HFFc6 (cell line): ENCODE measurements around the gene CREB3L2. TPM values are rescaled to one million over a fixed set of nuclear protein-coding genes. Genes with fewer than 3 reads are reported as not detected.

Source experiments
- DNase-seq: peaks from one replicate; pipeline ENCODE4 v3.0.0-alpha.2; 2018
- H3K27ac Mint-ChIP-seq: 2 replicates; pipeline ENCODE4 v1.8.0; 2020; ENCODE audit warnings: mild to moderate bottlenecking, mixed read lengths
- H3K27me3 Mint-ChIP-seq: 2 replicates; pipeline ENCODE4 v1.8.0; 2021; ENCODE audit warnings: mild to moderate bottlenecking, moderate library complexity, mixed read lengths; ENCODE audit not compliant: insufficient read depth
- H3K36me3 Mint-ChIP-seq: 2 replicates; pipeline ENCODE4 v1.8.0; 2021; ENCODE audit warnings: low read depth, mixed read lengths
- H3K4me1 Mint-ChIP-seq: 2 replicates; pipeline ENCODE4 v1.8.0; 2020; ENCODE audit warnings: low read depth, mixed read lengths
- H3K4me3 Mint-ChIP-seq: 2 replicates; pipeline ENCODE4 v1.8.0; 2020; ENCODE audit warnings: mild to moderate bottlenecking, moderate library complexity, mixed read lengths
- H3K9me3 Mint-ChIP-seq: 2 replicates; pipeline ENCODE4 v1.8.0; 2020; ENCODE audit warnings: mild to moderate bottlenecking, mixed read lengths
- total RNA-seq, 6 experiments: library from RNA; stranded (reverse); fragmentation: NEBNext Ultra II Directional; extraction: Animal tissue kit (Norgen Biotek cat#: 25700); gene quantifications; 2 replicates in 1 of 6; 3 replicates in 5 of 6; pipeline ENCODE4 v1.2.3, GENCODE V29; 2021
- TF ChIP-seq, protein P1 (sequence below): fragments of 200-600 bp; sonication (generic); IDR thresholded peaks from 2 replicates; pipeline ENCODE4 v1.5.0; 2021; ENCODE audit warnings: antibody characterized with exemption, mild to moderate bottlenecking

Gene CREB3L2
- total RNA-seq, 6 experiments from 2014 or later = 112 to 139 (median 123) TPM

DNA sequence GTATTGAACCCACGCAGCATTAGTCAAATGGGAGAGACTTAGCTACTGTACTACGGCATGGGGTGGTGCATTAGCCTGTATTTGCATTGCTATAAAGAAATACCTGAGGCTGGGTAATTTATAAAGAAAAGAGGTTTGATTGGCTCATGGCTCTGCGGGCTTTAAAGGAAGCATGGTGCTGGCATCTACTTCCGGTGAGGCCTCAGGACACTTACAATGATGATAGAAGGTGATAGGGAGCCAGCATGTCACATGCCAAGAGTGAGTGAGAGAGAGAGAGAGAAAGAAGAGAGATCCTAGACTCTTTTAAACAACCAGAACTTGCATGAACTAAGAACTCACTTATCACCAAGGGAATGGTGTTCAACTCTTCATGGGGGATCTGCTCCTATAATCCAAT is 27.2 kb upstream of the CREB3L2 start:
- H3K9me3 Mint-ChIP-seq = no peaks in the 10 kb centered on the region
- H3K27ac Mint-ChIP-seq = no peak overlapping the region
- H3K36me3 Mint-ChIP-seq = no peaks in the 10 kb centered on the region
- DNase-seq = no peak
- no peak overlapping the region for H3K4me3 Mint-ChIP-seq
- TF ChIP-seq, protein P1, sequence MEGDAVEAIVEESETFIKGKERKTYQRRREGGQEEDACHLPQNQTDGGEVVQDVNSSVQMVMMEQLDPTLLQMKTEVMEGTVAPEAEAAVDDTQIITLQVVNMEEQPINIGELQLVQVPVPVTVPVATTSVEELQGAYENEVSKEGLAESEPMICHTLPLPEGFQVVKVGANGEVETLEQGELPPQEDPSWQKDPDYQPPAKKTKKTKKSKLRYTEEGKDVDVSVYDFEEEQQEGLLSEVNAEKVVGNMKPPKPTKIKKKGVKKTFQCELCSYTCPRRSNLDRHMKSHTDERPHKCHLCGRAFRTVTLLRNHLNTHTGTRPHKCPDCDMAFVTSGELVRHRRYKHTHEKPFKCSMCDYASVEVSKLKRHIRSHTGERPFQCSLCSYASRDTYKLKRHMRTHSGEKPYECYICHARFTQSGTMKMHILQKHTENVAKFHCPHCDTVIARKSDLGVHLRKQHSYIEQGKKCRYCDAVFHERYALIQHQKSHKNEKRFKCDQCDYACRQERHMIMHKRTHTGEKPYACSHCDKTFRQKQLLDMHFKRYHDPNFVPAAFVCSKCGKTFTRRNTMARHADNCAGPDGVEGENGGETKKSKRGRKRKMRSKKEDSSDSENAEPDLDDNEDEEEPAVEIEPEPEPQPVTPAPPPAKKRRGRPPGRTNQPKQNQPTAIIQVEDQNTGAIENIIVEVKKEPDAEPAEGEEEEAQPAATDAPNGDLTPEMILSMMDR = no peak
- peaks cover 2% of the 10 kb centered on the region for H3K27me3 Mint-ChIP-seq
- H3K4me1 Mint-ChIP-seq = peaks cover 10% of the 10 kb centered on the region; the same call in 1 of the 2 replicates

DNA sequence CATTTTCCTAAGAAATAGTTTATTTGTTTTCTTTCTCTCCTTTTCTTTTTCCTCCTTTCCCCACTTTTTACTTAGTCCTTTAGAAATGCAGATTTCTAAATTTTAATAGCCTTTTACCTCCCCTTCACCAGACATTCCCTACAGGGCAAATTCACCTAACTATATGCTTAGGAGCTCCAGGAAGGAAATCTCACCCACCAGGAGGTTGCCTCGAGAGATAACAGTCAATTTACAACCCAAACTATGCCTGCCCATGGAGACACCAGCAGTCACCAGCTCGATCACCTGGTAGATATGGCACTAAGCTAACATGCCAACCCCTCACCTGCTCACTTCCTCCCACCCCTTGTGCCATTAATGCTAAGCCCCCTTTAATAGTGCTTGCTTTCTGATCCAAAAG is 25.2 kb upstream of the CREB3L2 start:
- TF ChIP-seq, protein P1 = no peak
- DNase-seq = no peak
- Mint-ChIP-seq H3K4me3 (no peak overlapping the region), H3K36me3 (no peaks in the 10 kb centered on the region), H3K4me1 (peaks cover 10% of the 10 kb centered on the region; the same call in 1 of the 2 replicates), H3K27ac (no peak overlapping the region), H3K27me3 (peaks cover 4% of the 10 kb centered on the region), H3K9me3 (no peaks in the 10 kb centered on the region)

DNA sequence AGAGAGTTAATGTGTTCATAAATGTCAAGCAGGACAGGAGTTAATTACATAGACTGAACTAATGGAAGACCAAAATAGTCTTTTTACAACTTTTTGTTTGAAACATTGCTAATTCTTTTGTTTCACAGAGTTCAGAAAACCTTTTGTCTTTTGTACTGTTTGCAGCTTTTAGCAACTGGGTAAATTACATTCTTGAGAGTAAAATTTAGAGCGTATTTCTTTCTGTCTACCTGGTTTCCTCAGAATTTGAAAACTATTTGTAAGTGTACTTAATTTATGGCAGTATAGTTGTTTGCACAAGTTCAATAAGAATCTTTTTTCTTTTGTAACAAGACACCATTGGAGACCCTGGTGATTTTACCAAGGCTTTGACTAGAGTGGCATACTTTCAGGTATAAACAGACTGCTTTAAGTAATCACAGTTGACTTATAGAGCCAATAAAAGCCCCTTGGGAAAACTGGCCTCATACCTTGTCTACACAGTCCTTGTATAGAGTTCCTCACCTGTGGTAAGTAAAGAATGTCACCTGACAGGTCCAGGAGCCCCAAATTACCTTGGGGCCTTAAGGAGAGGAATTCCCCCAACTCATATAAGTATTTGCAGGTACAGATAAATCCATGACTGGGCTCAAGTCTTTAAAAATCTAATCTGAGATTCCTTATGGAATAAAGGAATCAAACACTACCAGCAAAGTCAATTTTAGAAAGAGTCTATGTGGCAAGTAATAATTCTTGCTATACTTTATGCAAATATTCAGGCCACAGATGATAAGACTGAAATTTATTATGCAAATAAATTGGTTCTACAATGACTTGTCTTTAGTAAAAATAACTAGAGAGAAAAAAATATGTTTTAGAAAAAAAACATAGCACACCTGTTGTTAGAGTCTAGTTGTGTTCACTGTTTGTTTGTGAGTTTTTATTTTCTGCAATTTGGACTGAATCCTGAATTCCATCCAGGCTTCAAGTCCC is 23.6 kb upstream of the CREB3L2 start:
- no peak overlapping the region for H3K27ac Mint-ChIP-seq
- peaks cover 5% of the 10 kb centered on the region; the same call in 1 of the 2 replicates for H3K4me1 Mint-ChIP-seq
- peaks cover 4% of the 10 kb centered on the region for H3K27me3 Mint-ChIP-seq
- no peaks in the 10 kb centered on the region for H3K9me3 Mint-ChIP-seq
- H3K4me3 Mint-ChIP-seq = no peak overlapping the region
- no peak for DNase-seq
- TF ChIP-seq, protein P1 = no peak
- H3K36me3 Mint-ChIP-seq = no peaks in the 10 kb centered on the region

DNA sequence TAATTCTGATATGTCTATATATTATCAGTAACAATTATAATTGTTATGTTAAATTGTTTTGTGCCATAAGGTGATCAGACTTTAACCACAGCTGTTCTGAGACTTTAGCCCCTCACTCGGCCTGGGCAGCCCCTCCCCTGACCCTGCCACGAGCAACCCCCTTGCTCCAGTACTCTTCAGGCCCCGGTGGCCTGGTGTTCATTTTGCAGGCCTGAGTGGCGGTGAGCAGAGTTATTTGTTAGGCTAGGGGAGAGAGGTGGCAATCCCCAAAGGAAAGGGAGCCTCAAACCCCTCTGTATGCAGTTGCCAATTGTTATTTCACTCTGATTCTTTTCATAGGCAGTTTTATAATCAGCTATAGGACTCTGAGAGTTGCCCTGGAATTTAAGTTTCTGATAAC is 22.9 kb upstream of the CREB3L2 start:
- Mint-ChIP-seq H3K4me3 (no peak overlapping the region), H3K4me1 (no peaks in the 10 kb centered on the region), H3K9me3 (no peaks in the 10 kb centered on the region), H3K36me3 (no peaks in the 10 kb centered on the region), H3K27me3 (peaks cover 4% of the 10 kb centered on the region), H3K27ac (no peak overlapping the region)
- no peak for DNase-seq
- TF ChIP-seq, protein P1 = no peak

DNA sequence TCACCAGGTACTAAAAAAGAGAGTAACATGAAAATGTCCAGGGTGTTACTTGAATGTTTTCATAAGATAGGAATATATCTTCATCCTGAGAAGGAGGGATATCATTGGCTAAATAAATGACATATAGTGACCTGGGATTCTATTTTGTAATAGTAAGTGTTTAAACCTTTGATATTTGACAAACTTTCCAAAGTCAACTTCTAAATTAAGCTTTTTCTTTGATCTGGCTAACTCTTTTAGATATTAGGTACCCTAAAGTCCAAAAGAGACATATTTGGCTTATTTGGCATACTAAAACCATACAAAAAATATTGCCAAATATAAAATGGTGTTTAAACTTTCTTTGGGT is 22.4 kb upstream of the CREB3L2 start:
- H3K4me1 Mint-ChIP-seq = no peaks in the 10 kb centered on the region
- no peaks in the 10 kb centered on the region for H3K9me3 Mint-ChIP-seq

More for the DNA sequence above, 22.4 kb upstream of the CREB3L2 start:
- Mint-ChIP-seq H3K27ac (no peak overlapping the region), H3K4me3 (no peak overlapping the region), H3K27me3 (peaks cover 4% of the 10 kb centered on the region), H3K36me3 (no peaks in the 10 kb centered on the region)
- TF ChIP-seq, protein P1 = no peak
- no peak for DNase-seq
